GM19455 (cell line): ENCODE measurements around the gene ARSA.

Experiments
- ATAC-seq: cut with Tn5 transposase; IDR thresholded peaks from one replicate; pipeline ENCODE4 v1.9.1; 2021; ENCODE audit not compliant: unreplicated experiment

Gene ARSA

DNA sequence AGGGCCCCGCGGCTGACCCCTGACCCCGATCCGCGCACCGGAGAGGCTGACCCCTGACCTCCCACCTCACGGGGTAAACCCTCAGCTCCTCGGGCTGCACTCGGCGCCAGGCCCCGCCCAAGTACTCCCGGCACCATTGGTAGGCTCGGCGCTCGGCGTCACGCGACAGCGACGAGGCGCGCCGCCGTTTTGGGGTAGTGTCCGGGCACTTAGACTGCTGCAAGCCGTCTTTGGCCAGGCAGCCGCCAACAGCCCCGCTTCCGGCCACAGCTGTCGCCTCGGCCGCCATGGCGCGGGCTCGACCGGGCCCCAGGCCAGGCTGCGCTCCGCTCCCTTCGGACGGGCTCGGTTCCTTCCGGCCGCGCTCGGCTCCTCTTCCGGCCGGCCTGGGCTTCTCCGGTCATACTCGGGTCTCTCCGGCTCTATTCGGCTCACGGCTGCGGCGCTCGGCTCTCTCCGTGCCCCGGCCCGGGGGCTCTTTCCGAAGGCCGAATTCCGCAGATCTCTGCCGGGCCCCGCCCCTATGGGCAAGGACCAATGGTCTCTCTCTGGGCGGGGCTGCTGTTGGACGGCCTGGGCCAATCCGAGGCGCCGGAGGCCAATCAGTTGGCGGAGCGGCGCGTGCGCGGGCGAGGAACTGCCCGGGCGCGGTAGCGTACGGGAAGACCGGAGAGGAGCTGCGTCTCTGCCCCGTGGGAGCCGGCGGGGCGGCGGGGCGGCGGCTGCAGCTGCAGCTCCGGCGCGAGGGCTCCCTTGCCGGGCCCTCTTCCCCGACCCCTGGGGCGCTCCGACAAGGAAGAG is 45.3 kb downstream of the ARSA start, which contains the start of gene CHKB:
Gene CHKB, minus strand, starts transcription at position 357 of the 801 bp plus-strand sequence. Its CDS starts 68 bp downstream, at position 289.
- peak; percentile 78 for ATAC-seq

DNA sequence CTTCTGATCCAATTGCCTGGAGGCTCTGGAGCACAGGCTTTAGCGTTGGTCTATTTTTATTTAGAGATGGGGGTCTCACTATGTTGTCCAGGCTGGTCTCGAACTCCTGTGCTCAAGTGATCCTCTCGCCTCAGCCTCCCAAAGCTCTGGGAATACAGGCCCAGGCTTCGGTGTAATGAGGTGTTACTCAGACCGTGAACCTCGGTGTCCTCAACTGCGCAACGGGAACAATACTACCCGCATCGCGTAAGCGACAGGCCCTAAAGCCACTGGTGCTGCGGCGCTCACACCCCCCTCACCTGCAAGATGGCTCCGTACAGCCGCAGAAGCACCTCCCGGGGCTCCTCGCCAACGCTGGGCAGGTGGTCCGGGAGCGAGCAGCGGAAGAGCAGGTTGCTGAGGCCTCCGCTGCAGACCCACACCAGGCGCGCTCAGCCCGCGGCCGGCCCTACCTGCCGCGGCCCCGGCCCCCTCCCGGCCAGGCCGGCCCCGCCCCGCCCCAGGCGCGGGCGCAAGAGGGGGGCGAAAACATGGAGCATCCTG is 45.9 kb downstream of the ARSA start:
- peak; percentile 31 for ATAC-seq

DNA sequence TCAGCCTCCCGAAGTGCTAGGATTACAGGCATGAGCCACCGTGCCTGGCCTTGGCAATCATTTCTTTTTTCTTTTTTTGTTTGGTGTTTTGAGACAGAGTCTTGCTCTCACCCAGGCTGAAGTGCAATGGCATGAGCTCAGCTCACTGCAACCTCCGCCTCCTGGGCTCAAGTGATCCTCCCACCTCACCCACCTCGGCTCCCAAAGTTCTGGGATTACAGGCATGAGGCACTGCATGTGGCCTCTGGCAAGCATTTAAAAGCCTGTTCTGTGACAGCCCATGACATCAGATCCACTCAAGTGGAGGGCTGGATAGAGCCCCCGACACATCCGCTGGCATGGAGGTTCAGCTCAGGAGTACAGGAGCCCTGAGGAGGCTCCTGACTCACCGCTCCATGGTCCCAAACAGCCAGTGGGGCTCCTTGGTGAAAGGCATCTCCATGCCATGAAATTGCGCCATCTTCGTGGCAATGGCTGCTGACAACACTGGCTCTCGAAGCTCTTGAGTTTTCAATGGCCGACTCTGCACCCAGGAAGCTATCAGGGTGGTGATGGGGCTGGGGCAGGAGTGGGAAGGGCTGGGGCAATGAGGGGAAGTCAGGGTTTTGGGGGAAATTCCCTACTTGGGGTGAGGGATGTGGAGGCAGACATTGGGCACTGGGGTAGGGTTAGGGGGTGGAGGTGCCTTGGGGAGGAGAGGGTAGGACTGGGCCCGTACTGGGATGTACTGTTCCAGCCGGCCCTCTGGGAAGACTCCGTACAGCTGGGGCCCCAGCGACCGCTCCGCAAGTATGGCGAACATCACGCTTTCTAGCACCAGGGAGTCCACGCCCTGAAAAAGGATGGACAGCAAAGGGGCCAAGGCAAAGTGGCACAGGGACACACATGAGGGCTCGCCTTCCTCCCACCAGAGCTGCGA is 46.7 kb downstream of the ARSA start:
- no peak for ATAC-seq

- ATAC-seq, result no peak
These were observed 48.2 kb downstream of the ARSA start for GRCh38 chr22:50579752-50580151.

- no peak for ATAC-seq
These were observed 49.1 kb downstream of the ARSA start for GRCh38 chr22:50578776-50579310.

- no peak for ATAC-seq
These were observed 49.8 kb downstream of the ARSA start, which contains the start of gene CPT1B for GRCh38 chr22:50577987-50578775. Gene CPT1B (minus strand): TSS chr22:50578427. CDS start chr22:50577915, 512 bp downstream.

- ATAC-seq, result no peak
These were observed 50.3 kb downstream of the ARSA start for GRCh38 chr22:50577697-50577986.

GRCh38 chr22:50576806-50577696 is 50.9 kb downstream of the ARSA start:
- no peak for ATAC-seq

DNA sequence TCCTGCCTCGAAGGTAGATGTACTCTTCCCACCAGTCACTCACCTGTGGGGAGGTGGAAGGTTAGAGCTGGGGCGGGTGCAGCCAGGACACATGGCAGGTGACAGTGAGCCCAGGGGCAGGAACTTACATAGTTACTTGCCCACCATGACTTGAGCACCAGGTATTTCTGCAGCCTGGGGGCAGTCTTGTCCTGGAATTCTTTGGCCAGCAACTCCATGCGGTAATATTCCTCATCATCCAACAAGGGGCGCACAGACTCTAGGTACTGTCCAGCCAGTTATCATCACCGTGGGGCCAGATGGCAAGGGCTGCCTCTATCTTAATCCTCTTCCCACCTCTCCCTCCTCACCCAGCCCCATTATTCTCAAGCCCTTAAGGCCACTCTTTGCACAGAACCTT is 51.9 kb downstream of the ARSA start:
- ATAC-seq, result no peak

- no peak for ATAC-seq
These were observed 52.5 kb downstream of the ARSA start for GRCh38 chr22:50575426-50575941.
